ENCODE data around the gene NAT8L.

DNA sequence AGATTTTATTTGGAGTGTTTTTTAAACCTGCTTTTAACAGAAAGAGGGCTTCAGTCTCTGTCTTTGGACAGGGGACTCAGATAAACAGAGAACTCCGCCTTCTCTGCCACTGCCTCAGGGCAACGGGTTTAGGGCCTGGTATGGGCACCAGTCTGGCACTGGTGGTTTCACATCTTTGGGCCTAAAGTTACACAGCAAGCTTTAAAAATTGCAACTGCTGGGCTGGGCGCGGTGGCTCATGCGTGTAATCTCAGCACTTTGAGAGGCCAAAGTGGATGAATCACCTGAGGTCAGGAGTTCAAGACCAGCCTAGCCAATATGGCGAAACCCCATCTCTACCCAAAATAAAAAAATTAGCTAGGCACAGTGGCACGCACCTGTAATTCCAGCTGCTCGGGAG is 10.3 kb upstream of the NAT8L start:
- TF ChIP-seq CTCF (IDR thresholded peaks at IDR 0.05) = no peak
- TF ChIP-seq EZH2 (IDR thresholded peaks at IDR 0.05; ENCODE audit: borderline replicate concordance, insufficient read depth, low read depth, low read length, poor library complexity, severe bottlenecking) = no peak
